MM.1S (cell line): ENCODE data around the gene CPEB2.

Experiments used
- DNase-seq: peaks from one replicate; pipeline ENCODE4 v3.0.0-alpha.2; 2015
- H2AFZ ChIP-seq: fragments of 300-600 bp; sonication (generic); 2 replicates; pipeline ENCODE4 v1.6.0; 2016; ENCODE audit warnings: antibody characterized with exemption, low read length
- H3F3A ChIP-seq: fragments of 300-600 bp; sonication (generic); 2 replicates; pipeline ENCODE4 v1.6.1; 2016; ENCODE audit warnings: mild to moderate bottlenecking, antibody characterized with exemption, low read length, moderate library complexity, mixed read lengths; ENCODE audit not compliant: insufficient read depth
- H3K27ac ChIP-seq: fragments of 300-600 bp; sonication (generic); 2 replicates; pipeline ENCODE4 v1.5.1; 2016; ENCODE audit warnings: mild to moderate bottlenecking, low read length
- H3K27me3 ChIP-seq: fragments of 300-600 bp; sonication (generic); replicated peaks from 2 replicates; pipeline ENCODE4 v1.6.0; 2016; ENCODE audit warnings: low read length; ENCODE audit not compliant: insufficient read depth
- H3K36me3 ChIP-seq: fragments of 300-600 bp; sonication (generic); replicated peaks from 2 replicates; pipeline ENCODE4 v1.6.1; 2016; ENCODE audit warnings: mild to moderate bottlenecking, low read length, mixed read lengths; ENCODE audit not compliant: insufficient read depth
- H3K4me1 ChIP-seq: fragments of 300-600 bp; sonication (generic); 2 replicates; pipeline ENCODE4 v1.6.1; 2016; ENCODE audit warnings: low read length, mixed read lengths
- H3K4me2 ChIP-seq: fragments of 300-600 bp; sonication (generic); 2 replicates; pipeline ENCODE4 v1.6.0; 2016; ENCODE audit warnings: low read depth, low read length
- H3K4me3 ChIP-seq: fragments of 300-600 bp; sonication (generic); 2 replicates; pipeline ENCODE4 v1.5.1; 2016; ENCODE audit warnings: low read length, mixed read lengths
- H3K79me2 ChIP-seq: fragments of 300-600 bp; sonication (generic); 2 replicates; pipeline ENCODE4 v1.6.1; 2016; ENCODE audit warnings: mixed run types, low read length, mixed read lengths
- H3K9ac ChIP-seq: fragments of 300-600 bp; sonication (generic); 2 replicates; pipeline ENCODE4 v1.6.1; 2016; ENCODE audit warnings: low read length, mixed read lengths
- H3K9me2 ChIP-seq: fragments of 300-600 bp; sonication (generic); replicated peaks from 2 replicates; pipeline ENCODE4 v1.6.1; 2016; ENCODE audit warnings: mild to moderate bottlenecking, low read length, mixed read lengths; ENCODE audit not compliant: insufficient read depth
- H3K9me3 ChIP-seq: fragments of 300-600 bp; sonication (generic); replicated peaks from 2 replicates; pipeline ENCODE4 v1.6.1; 2016; ENCODE audit warnings: mild to moderate bottlenecking, low read length, mixed read lengths; ENCODE audit not compliant: insufficient read depth
- H4K20me1 ChIP-seq: fragments of 300-600 bp; sonication (generic); 2 replicates; pipeline ENCODE4 v1.6.1; 2016; ENCODE audit warnings: mild to moderate bottlenecking, low read length, moderate library complexity, mixed read lengths; ENCODE audit not compliant: insufficient read depth
- EZH2 ChIP-seq: fragments of 300-600 bp; sonication (generic); optimal IDR thresholded peaks from 2 replicates; pipeline ENCODE3; 2017; ENCODE audit warnings: low read depth, mild to moderate bottlenecking, antibody characterized with exemption, low read length, mixed read lengths
- EZH2phosphoT487 ChIP-seq: fragments of 300-600 bp; sonication (generic); IDR thresholded peaks from 2 replicates; pipeline ENCODE4 v1.6.1; 2018; ENCODE audit warnings: antibody characterized with exemption, low read length
- TF ChIP-seq, protein P1 (sequence below): fragments of 300-600 bp; sonication (generic); IDR thresholded peaks from 2 replicates; pipeline ENCODE4 v1.5.1; 2016; ENCODE audit warnings: antibody characterized with exemption, low read length, mixed read lengths

The CPEB2 gene

DNA sequence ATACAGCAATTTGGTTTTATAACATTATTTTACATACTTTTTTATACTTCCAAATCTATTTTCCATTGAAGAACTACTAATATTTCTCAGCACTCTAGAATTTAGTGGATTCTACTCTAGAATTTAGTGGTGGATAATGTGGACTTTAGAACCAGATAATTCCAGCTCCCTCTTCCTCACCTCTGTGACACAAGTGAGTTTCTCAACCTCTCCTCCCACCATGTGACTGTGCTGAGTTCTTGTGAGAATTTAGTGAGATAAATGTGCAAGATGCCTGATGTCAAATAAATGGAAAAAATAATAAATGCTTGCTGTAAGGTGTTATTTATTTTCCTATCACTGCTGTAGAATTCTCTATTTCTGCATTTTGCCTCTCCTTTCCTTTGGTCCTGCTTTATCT is 107.3 kb downstream of the CPEB2 start:
- Histone ChIP-seq H3K9me2 (no peaks in the 10 kb centered on the region), H3K27me3 (no peaks in the 10 kb centered on the region), H3K4me3 (no peak overlapping the region), H3K4me2 (no peak overlapping the region), H3K27ac (no peak overlapping the region), H2AFZ (no peak overlapping the region), H3K9ac (no peak overlapping the region), H3K79me2 (no peaks in the 10 kb centered on the region), H3F3A (no peaks in the 10 kb centered on the region), H4K20me1 (no peaks in the 10 kb centered on the region), H3K9me3 (no peaks in the 10 kb centered on the region), H3K36me3 (no peaks in the 10 kb centered on the region), H3K4me1 (no peaks in the 10 kb centered on the region)
- DNase-seq, result no peak
- TF ChIP-seq EZH2 (no peak), EZH2phosphoT487 (no peak)
- TF ChIP-seq, protein P1, sequence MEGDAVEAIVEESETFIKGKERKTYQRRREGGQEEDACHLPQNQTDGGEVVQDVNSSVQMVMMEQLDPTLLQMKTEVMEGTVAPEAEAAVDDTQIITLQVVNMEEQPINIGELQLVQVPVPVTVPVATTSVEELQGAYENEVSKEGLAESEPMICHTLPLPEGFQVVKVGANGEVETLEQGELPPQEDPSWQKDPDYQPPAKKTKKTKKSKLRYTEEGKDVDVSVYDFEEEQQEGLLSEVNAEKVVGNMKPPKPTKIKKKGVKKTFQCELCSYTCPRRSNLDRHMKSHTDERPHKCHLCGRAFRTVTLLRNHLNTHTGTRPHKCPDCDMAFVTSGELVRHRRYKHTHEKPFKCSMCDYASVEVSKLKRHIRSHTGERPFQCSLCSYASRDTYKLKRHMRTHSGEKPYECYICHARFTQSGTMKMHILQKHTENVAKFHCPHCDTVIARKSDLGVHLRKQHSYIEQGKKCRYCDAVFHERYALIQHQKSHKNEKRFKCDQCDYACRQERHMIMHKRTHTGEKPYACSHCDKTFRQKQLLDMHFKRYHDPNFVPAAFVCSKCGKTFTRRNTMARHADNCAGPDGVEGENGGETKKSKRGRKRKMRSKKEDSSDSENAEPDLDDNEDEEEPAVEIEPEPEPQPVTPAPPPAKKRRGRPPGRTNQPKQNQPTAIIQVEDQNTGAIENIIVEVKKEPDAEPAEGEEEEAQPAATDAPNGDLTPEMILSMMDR, result no peak

DNA sequence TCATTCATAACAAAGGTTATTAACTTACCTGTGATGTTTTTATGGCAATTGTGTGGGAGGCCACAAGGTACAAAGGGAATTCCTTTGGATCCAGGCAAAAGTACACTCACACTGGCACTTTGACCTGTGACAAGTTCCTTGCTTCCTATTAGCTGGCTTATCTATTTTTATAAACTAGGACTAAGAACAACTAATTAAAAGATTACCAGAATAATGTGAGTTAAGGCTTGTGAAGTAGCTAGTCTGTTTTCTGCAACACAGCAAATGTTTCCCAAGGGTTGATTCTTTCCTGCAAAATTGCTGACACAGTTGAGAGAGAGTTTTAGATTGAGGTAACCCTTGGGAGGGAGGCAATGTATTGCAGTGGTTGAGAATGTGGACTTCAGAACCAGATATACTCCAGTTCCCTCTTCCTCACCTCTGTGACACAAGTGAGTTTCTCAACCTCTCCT is 107.9 kb downstream of the CPEB2 start:
- Histone ChIP-seq H3K36me3 (no peaks in the 10 kb centered on the region), H3F3A (no peaks in the 10 kb centered on the region), H3K4me1 (no peaks in the 10 kb centered on the region), H2AFZ (no peak overlapping the region), H3K9me3 (no peaks in the 10 kb centered on the region), H3K79me2 (no peaks in the 10 kb centered on the region), H3K9me2 (no peaks in the 10 kb centered on the region), H3K27ac (no peak overlapping the region), H3K4me3 (no peak overlapping the region), H4K20me1 (no peaks in the 10 kb centered on the region), H3K27me3 (no peaks in the 10 kb centered on the region), H3K4me2 (no peak overlapping the region), H3K9ac (no peak overlapping the region)
- DNase-seq, result no peak
- TF ChIP-seq EZH2, result no peak
- TF ChIP-seq, protein P1, result no peak
- TF ChIP-seq EZH2phosphoT487, result no peak

DNA sequence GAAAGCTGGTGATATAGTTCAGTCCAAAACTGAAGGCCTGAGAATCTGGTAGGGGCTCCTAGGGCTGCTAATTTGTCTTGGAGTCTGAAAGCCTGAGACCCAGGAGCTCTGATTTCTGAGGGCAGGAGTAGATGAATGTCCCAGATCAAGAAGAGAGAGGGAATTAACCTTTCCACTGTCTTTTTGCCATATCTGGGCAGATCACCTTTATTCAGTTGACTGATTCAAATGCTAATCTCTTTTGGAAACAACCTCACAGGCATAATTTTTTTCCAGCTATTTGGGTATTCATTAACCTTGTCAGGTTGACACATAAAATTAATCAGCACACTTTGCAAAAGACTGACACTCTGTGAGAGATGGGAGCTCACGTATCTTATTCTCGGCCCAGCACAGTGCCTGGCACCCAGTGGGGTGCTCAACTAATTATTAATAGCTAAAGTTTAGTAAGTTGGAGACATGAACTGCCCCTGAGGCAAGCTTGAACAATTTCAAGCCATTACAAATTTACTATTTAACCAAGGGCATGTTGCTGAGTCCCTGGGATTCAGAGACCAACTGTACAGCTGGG is 114.3 kb downstream of the CPEB2 start:
- no peaks in the 10 kb centered on the region for H3F3A ChIP-seq
- H3K79me2 ChIP-seq, result no peaks in the 10 kb centered on the region
- H2AFZ ChIP-seq, result no peak overlapping the region
- H3K9me3 ChIP-seq, result no peaks in the 10 kb centered on the region
- no peak for DNase-seq
- H3K4me3 ChIP-seq, result no peak overlapping the region
- no peaks in the 10 kb centered on the region for H4K20me1 ChIP-seq
- no peak overlapping the region for H3K4me2 ChIP-seq
- no peak for TF ChIP-seq EZH2
- no peak overlapping the region for H3K9ac ChIP-seq
- H3K27me3 ChIP-seq, result no peaks in the 10 kb centered on the region
- H3K36me3 ChIP-seq, result no peaks in the 10 kb centered on the region
- H3K27ac ChIP-seq, result no peak overlapping the region
- H3K4me1 ChIP-seq, result no peaks in the 10 kb centered on the region
- no peaks in the 10 kb centered on the region for H3K9me2 ChIP-seq

DNA sequence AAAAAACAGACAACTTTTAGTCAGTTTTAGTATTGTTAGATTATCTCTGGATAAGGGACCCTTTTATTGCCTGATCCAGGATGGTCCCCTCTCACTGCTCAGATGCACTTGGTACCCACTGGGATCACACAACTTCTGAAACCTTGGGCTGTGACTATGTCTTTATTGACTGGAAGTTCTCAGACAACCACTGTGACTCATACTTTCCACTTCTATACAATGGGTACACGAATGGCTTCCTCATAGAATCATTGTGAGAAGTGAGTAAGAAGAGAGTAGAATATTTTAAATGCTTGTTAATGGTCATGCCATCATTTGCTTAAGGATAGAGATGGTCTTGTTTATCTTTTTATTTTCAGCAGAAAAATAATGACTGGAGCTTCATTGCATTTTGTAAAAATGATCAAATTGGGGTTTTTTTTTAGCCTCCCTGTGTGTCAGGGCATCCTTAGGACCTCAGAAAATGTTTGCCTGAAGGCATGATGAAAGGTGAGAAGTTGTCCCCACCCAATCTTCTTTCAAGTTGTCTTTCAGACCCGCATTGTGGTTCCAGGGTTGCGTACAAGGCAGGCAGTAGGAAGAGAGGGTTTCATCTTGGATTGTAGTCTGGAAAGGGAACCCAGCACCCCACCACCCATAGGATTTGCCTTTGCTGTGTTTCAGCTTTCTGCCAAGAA is 115.1 kb downstream of the CPEB2 start:
- Histone ChIP-seq H3K79me2 (no peaks in the 10 kb centered on the region), H3K4me2 (no peak overlapping the region)

More for the DNA sequence above, 115.1 kb downstream of the CPEB2 start:
- Histone ChIP-seq H3K4me1 (no peaks in the 10 kb centered on the region), H2AFZ (no peak overlapping the region), H3K27ac (no peak overlapping the region), H3K27me3 (no peaks in the 10 kb centered on the region), H3K4me3 (no peak overlapping the region), H3K9me2 (no peaks in the 10 kb centered on the region), H3K36me3 (no peaks in the 10 kb centered on the region), H3K9me3 (no peaks in the 10 kb centered on the region), H3K9ac (no peak overlapping the region), H4K20me1 (no peaks in the 10 kb centered on the region), H3F3A (no peaks in the 10 kb centered on the region)
- DNase-seq, result no peak
- no peak for TF ChIP-seq EZH2
